C4-2B (cell line): ENCODE data around the gene NBDY.

Source experiments
- CTCF ChIP-seq: fragments of 450-650 bp; conservative IDR thresholded peaks from 2 replicates; pipeline ENCODE4 v1.5.1; 2017; ENCODE audit warnings: mild to moderate bottlenecking
- ZFX ChIP-seq: fragments of 450-650 bp; IDR thresholded peaks from 2 replicates; pipeline ENCODE4 v1.6.1; 2017

DNA sequence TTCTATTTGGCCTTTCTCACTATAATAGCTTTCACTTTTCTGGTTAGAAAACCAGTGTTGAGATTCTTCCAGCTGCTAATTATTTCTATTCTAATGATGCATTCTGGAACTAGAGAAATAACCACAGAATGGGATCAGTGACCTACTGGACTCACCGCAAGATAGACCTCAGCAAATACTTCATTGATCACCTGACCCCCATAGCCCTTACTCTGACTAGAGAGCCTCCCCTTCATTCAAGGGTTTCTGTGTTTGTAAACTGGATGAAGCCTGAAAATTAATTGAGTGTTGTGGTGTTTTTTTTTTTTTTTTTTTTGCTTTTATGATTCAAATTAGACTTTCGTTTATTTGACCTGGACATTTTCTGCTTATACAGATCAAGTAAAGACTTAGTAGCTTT, 97.0 kb downstream of the NBDY start:
- TF ChIP-seq CTCF (no peak), ZFX (no peak)
